Heart left ventricle (tissue), 16 donors: ENCODE measurements around the gene MRPL55. TPM values are rescaled to one million over a fixed set of nuclear protein-coding genes. Genes with fewer than 3 reads are reported as not detected.

Experiments used
- ATAC-seq, 4 donors: fragments of 200-7000 bp; cut with Tn5 transposase; one replicate each; pipeline ENCODE4 v1.9.1; 2020 to 2022; ENCODE audit warnings: moderate library complexity in 4 of 4, mild to moderate bottlenecking in 3 of 4, moderate number of reproducible peaks in 1 of 4
- DNase-seq, 5 donors: peaks; one replicate each; pipeline ENCODE4 v3.0.0-alpha.2; 2020
- H3K27ac ChIP-seq, 12 donors: fragments of 200-600 bp; sonication (generic) in 4 of 12; one replicate each; pipeline versions ENCODE4 v1.5.0 to v1.8.0; 2016 to 2022; ENCODE audit warnings: mild to moderate bottlenecking in 2 of 12
- H3K27me3 ChIP-seq, 9 donors: fragments of 200-600 bp; sonication (generic) in 2 of 9; one replicate each; pipeline versions ENCODE4 v1.5.1 to v1.8.0; 2016 to 2022; ENCODE audit warnings: mild to moderate bottlenecking in 3 of 9
- H3K36me3 ChIP-seq, 9 donors: fragments of 200-600 bp; sonication (generic) in 2 of 9; one replicate each; pipeline versions ENCODE4 v1.5.0 to v1.8.0; 2018 to 2022; ENCODE audit warnings: mild to moderate bottlenecking in 2 of 9
- H3K4me1 ChIP-seq, 12 donors: fragments of 200-600 bp; sonication (generic) in 4 of 12; one replicate each; pipeline versions ENCODE4 v1.5.0 to v1.8.0; 2016 to 2022; ENCODE audit warnings: mild to moderate bottlenecking in 3 of 12
- H3K4me3 ChIP-seq, 12 donors: fragments of 200-600 bp; sonication (generic) in 4 of 12; one replicate each; pipeline versions ENCODE4 v1.5.0 to v1.8.0; 2017 to 2022; ENCODE audit warnings: mild to moderate bottlenecking in 9 of 12, moderate library complexity in 4 of 12
- H3K9me3 ChIP-seq, 12 donors: fragments of 200-600 bp; sonication (generic) in 4 of 12; one replicate each; pipeline versions ENCODE4 v1.5.0 to v1.8.0; 2016 to 2022; ENCODE audit warnings: mild to moderate bottlenecking in 1 of 12
- POLR2A ChIP-seq, 2 donors: fragments of 450-650 bp; IDR thresholded peaks; one replicate each; pipeline ENCODE4 v1.6.1; 2017; ENCODE audit warnings: antibody characterized with exemption in 2 of 2, mild to moderate bottlenecking in 2 of 2, moderate library complexity in 2 of 2
- WGBS, 4 donors: extraction: QIAGEN DNeasy Blood & Tissue Kit in 2 of 4; methylation state at CpG; one replicate each; pipeline versions ENCODE4 v1.1.5 to v1.1.7; 2013 to 2018; 5-methylcytosine and 5-hydroxymethylcytosine counted together
- intact Hi-C, 10 donors: fragments of 100-400 bp; cut with DNase I; formaldehyde crosslinking; loops; one replicate each; pipeline versions ENCODE4 v1.11.1 to v1.14.2; 2022
- polyA plus RNA-seq, 2 donors: library from polyadenylated mRNA; stranded (reverse); fragments of 200-250 nt; gene quantifications; one replicate each; pipeline ENCODE4 v1.2.3, GENCODE V29; 2013
- total RNA-seq, 9 donors: library from RNA; depleted of rRNA in 2 of 9; stranded (reverse); fragments of >200 nt in 2 of 9; fragmentation: NEBNext Ultra II Directional in 3 of 9; extraction: Animal tissue kit (Norgen Biotek cat#: 25700) in 3 of 9; gene quantifications; one replicate each; pipeline versions ENCODE4 v1.1.0 to v1.2.4, GENCODE V29; 2016 to 2023
- TF ChIP-seq, protein P1 (sequence below), 12 donors: fragments of 200-600 bp; sonication (generic) in 4 of 12; IDR thresholded peaks; one replicate each; pipeline versions ENCODE4 v1.5.0 to v1.8.0; 2018 to 2022; ENCODE audit warnings: antibody characterized with exemption in 12 of 12, mild to moderate bottlenecking in 5 of 12
- donor health status: ischemic (EF 13 %, LVEDD 7.1; RV severe dilation, severe dysfunction).
- donor health status: healthy with polysubstance abuse.
- donor health status: DM: no; HTN: yes; CAD: no.
- donor health status: DM: no; HTN: no; CAD: no.
- donor health status: ischemic (EF 25% LVEDD 6.9; RV normal size, moderate dysfunction).
- donor health status: ischemic (EF 25% LVEDD 5.7; RV mildly dilated, moderate dysfunction).
- donor health status: healthy.
- donor health status: DM: yes; HTN: yes; CAD: no.
- donor health status: ischemic (EF 35%, LVEDD 5.7; RV mildly dilated, moderate dysfunction).
- donor health status: nonischemic (EF 11% LVEDD 7.7; RV severe dilation, severe dysfunction).
- donor health status: DM: yes; HTN: yes; CAD: no.
- donor health status: PGD.
- donor health status: ischemic (EF 29% LVEDD 5.4; RV normal size, mild dysfunction).
- donor health status: nonischemic (EF 23%, LVEDD 6.1; RV moderate dilation, normal function).

The MRPL55 gene
- total and polyA plus RNA-seq, 11 donors: 35.5 to 141 (median 55.1) TPM

GRCh38 chr1:228091084-228091483 is 18.0 kb downstream of the MRPL55 start:
- ATAC-seq (no peak), DNase-seq (no peak)
- Histone ChIP-seq H3K9me3 (peaks cover 0 to 16% (median 7%) of the 10 kb centered on the region in 12 donors), H3K27ac (peak overlapping the region in 3 of 12 donors; percentile 4 to 34 (median 13)), H3K4me3 (no peak overlapping the region), H3K36me3 (peaks cover 0 to 48% (median 0%) of the 10 kb centered on the region in 9 donors), H3K27me3 (no peaks in the 10 kb centered on the region), H3K4me1 (peaks cover 45 to 87% (median 73%) of the 10 kb centered on the region in 12 donors)
- 49 to 66% (median 57%) methylated on average over 4 of the region's 4 CpGs for WGBS, 4 donors
- intact Hi-C loops: no loop called here
- TF ChIP-seq, protein P1, sequence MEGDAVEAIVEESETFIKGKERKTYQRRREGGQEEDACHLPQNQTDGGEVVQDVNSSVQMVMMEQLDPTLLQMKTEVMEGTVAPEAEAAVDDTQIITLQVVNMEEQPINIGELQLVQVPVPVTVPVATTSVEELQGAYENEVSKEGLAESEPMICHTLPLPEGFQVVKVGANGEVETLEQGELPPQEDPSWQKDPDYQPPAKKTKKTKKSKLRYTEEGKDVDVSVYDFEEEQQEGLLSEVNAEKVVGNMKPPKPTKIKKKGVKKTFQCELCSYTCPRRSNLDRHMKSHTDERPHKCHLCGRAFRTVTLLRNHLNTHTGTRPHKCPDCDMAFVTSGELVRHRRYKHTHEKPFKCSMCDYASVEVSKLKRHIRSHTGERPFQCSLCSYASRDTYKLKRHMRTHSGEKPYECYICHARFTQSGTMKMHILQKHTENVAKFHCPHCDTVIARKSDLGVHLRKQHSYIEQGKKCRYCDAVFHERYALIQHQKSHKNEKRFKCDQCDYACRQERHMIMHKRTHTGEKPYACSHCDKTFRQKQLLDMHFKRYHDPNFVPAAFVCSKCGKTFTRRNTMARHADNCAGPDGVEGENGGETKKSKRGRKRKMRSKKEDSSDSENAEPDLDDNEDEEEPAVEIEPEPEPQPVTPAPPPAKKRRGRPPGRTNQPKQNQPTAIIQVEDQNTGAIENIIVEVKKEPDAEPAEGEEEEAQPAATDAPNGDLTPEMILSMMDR (IDR thresholded peaks at IDR 0.05): no peak
- TF ChIP-seq POLR2A (IDR thresholded peaks at IDR 0.05): no peak

DNA sequence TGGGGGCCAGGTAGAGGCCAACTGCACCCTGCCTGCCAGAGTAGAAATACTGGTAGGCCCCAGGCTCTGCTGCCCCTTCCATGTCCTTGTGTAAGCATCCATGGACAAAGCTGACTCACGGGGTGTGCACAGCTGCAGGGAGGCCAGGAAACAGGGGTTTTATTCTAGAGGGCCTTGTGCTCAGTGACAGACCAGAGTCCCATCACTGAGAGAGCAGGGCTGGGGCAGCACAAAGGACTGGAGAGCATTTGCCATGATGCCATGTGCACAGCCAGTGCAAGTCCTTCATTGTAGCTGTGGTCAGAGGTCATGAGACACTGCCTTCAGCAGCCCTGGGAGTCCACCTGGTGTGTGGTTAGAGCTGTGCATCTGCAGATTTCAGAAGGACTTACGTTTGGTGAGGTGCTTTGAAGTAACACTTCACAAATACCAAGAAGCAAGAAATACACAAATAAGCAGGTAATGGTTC is 18.5 kb downstream of the MRPL55 start:
- DNase-seq (peak in 1 of 5 donors; percentile 52), ATAC-seq (peak in 3 of 4 donors; percentile 12 to 42 (median 15))
- H3K27ac ChIP-seq: peak overlapping the region in 4 of 12 donors; percentile 13 to 34 (median 23)
- H3K4me3 ChIP-seq: no peak overlapping the region
- H3K4me1 ChIP-seq: peaks cover 49 to 87% (median 77%) of the 10 kb centered on the region in 12 donors
- H3K36me3 ChIP-seq: peaks cover 0 to 44% (median 0%) of the 10 kb centered on the region in 9 donors
- TF ChIP-seq POLR2A (IDR thresholded peaks at IDR 0.05): no peak
- TF ChIP-seq, protein P1 (IDR thresholded peaks at IDR 0.05): no peak
- intact Hi-C loops: no loop called here
- H3K9me3 ChIP-seq: peaks cover 0 to 16% (median 7%) of the 10 kb centered on the region in 12 donors
- WGBS, 4 donors: 5 to 22% (median 15%) methylated on average over 1 to 2 of the region's 2 CpGs
- H3K27me3 ChIP-seq: no peaks in the 10 kb centered on the region

DNA sequence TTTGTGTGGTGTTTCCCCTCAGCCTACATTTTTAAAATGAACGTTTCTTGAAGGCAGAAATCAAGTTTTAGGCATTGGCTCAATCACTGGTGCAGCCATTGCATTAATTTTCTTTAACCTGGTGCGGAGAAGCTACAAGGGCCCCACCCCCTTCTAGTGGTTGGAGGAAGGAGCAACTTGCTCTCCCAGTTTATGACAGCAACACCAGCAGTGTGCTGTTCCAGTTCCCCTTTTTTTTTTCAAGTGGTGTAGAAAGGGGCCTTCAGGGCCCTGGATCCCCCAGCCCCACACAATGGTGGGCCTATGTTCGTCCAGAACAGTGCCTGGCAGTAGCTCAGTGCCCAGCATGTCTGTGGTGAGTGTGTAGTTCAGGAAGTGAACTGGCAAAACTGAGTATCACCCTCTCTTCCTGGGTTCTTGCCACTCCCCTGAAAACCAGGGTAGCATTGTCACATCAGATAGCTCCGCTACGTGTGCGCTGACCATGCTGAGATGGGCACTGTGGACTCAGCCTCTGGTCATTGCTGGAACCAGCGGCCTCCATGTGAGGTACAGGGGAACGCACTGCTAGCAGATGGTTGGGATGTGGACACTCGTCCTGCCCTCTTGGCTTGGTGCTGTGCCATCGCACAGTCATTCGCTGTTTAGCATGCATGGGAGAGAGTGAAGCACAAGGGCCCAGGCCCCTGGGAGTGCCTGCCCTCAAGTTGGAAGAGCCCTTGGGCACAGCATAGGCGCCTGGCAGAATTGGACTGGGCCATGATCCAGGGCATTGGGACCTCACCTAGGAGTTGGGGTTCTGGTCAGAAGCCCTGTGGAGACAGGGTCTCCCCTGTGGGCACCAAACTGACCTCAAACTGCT is 19.3 kb downstream of the MRPL55 start:
- Histone ChIP-seq H3K36me3 (peaks cover 0 to 42% (median 0%) of the 10 kb centered on the region in 9 donors), H3K27ac (peak overlapping the region in 6 of 12 donors; percentile 3 to 32 (median 17)), H3K4me1 (peaks cover 57 to 90% (median 86%) of the 10 kb centered on the region in 12 donors), H3K4me3 (no peak overlapping the region), H3K9me3 (peaks cover 0 to 9% (median 6%) of the 10 kb centered on the region in 12 donors), H3K27me3 (no peaks in the 10 kb centered on the region)
- WGBS, 4 donors: 42 to 69% (median 60%) methylated on average over 8 to 12 of the region's 12 CpGs
- TF ChIP-seq, protein P1 (IDR thresholded peaks at IDR 0.05): no peak
- no peak for TF ChIP-seq POLR2A (IDR thresholded peaks at IDR 0.05)
- DNase-seq: peak in 1 of 5 donors; percentile 45
- intact Hi-C loops: loop anchor here in 1 of 10 donors (10.0 kb wide), 1 partner anchor 325 kb away; no protein-coding TSS in a partner anchor
- ATAC-seq: no peak
